Suprapubic skin (tissue), 4 donors: ENCODE results near the gene CD79B.

ENCODE experiments used
- POLR2A ChIP-seq, 2 donors: fragments of 450-650 bp; IDR thresholded peaks; one replicate each; pipeline ENCODE4 v1.6.1; 2017; ENCODE audit warnings: antibody characterized with exemption in 2 of 2, mild to moderate bottlenecking in 2 of 2, moderate library complexity in 2 of 2
- POLR2AphosphoS5 ChIP-seq, 3 donors: sonication (generic); formaldehyde crosslinking; IDR thresholded peaks; one replicate each; pipeline ENCODE4 v1.6.1; 2017; ENCODE audit warnings: antibody characterized with exemption in 3 of 3

DNA sequence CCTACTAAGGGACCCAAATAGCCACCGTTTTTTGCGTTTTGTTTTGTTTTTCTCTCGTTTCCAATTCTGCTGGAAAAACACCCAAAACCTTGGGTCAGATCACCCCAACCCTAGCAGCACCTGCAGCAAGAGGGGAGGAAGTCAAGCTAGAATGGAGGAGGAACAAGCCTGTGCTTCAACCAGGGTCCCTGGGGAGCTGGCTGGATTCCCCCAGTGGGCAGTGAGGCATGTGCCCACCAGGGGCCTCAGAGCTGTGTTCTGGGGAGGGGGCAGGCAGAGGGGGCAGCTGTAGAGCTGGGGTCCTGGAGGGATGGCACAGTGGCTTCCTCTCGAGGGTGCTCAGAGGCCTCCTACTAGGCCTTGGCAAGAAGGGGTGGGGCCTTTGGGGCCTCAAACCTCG, 6.5 kb downstream of the CD79B start:
- TF ChIP-seq POLR2AphosphoS5 (IDR thresholded peaks at IDR 0.05) (no peak), POLR2A (IDR thresholded peaks at IDR 0.05) (no peak)
